Kidney capillary endothelial cell (primary cell): ENCODE data around the gene CFAP53.
"Not testable (repeated sequence)": the region's sequence is repeated elsewhere in the genome, so short reads cannot be mapped to it uniquely, and the experiment has no call there.

ENCODE experiments used
- DNase-seq: peaks from one replicate; pipeline ENCODE4 v3.0.0-alpha.2; 2018; ENCODE audit warnings: low spot score

The CFAP53 gene, protein sequence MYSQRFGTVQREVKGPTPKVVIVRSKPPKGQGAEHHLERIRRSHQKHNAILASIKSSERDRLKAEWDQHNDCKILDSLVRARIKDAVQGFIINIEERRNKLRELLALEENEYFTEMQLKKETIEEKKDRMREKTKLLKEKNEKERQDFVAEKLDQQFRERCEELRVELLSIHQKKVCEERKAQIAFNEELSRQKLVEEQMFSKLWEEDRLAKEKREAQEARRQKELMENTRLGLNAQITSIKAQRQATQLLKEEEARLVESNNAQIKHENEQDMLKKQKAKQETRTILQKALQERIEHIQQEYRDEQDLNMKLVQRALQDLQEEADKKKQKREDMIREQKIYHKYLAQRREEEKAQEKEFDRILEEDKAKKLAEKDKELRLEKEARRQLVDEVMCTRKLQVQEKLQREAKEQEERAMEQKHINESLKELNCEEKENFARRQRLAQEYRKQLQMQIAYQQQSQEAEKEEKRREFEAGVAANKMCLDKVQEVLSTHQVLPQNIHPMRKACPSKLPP

GRCh38 chr18:50266248-50266704, at the start of gene CFAP53:
TSS of gene CFAP53 (minus strand) at chr18:50266495. CDS start at chr18:50266404, 91 bp downstream.
- peak; percentile 89 for DNase-seq

GRCh38 chr18:50315100-50315871, 49.0 kb upstream of the CFAP53 start:
- no peak for DNase-seq

DNA sequence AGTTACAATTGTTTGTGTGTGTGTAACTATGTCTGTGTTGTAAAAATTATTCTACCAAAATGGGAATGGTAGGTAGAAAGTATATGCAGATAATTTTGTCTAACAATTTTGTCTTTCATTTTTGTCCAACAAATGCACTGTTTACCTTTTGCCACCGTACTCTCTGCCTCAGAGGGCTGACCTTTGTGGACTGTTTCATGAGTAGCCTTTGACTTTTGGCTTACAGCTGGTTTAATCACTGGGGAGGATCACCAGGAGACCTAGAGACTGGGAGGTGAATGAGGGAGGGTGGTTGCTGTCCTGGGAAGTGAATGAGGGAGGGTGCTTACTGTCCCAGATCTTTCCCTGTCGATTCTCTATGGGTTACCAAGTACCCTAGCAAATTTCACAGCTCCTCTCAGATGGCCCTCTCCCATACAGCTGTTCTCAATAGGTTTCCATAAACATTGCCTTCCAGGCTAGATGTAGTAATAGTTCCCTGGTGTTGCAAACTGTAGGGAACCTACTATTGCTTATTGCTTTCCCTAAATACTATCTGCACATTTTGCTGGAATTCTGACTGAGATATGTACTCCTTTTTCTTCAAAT, 47.7 kb upstream of the CFAP53 start:
- no peak for DNase-seq

GRCh38 chr18:50313031-50313607, 46.8 kb upstream of the CFAP53 start:
- no peak for DNase-seq

- no peak for DNase-seq
Observed at GRCh38 chr18:50312296-50313030, 46.2 kb upstream of the CFAP53 start.

- no peak for DNase-seq
Observed at GRCh38 chr18:50311650-50312049, 45.4 kb upstream of the CFAP53 start.

- DNase-seq = no peak
Observed at GRCh38 chr18:50310080-50310479, 43.8 kb upstream of the CFAP53 start.

DNA sequence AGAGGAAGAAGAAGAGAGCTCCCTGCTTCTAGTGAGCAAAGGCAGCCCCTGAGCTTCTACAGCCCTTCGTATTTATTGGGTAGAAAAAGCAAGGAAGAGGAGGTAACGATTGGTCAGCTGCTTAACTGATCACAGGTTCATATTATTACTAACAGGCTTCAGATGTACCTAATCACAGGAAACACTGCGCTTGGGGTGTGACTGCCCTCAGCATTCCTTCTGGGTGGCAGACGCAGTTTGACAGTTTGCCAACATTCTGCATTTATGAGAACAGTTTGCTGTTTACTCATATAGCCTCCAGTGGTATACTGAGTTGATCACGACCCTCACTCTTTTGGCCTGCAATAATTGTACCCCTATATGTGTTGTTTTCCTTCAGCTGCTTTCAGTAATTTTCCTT, 42.6 kb upstream of the CFAP53 start:
- DNase-seq = not testable (repeated sequence)

DNA sequence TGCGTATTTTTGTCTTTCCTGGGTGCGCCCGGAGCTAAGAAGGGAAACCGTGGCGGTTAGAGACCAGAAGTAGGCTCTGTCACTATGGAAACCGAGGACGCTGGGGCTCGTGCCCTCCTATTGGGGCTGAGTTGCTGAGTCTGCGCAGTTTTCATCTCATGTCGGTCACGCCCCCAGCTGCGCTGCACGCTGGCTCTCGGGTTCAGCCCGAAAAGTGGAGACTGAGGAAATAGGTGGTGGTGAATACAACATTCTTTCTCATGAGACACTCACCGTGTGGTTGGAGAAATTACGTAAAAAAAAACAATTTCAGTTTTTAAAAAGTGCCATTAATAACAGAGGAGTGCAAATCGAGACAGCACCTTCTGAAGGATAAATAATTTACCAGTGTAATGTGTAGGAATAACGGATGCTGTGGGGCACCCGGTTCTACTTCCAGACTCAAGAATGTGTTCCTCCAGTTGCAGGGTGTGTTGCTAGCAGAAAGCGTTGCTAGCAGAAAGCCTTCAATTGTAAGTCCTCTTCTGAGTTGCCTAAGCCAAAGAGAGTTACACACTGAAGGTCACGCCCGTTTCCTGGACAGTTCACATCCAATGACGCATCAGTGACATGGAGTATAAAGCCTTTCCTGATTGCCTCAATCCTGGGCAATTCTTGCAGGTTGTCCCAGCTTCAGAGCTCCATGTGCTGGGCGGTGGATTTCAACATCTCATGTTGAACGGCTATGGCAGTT, 41.6 kb upstream of the CFAP53 start:
- peak; percentile 71 for DNase-seq

DNA sequence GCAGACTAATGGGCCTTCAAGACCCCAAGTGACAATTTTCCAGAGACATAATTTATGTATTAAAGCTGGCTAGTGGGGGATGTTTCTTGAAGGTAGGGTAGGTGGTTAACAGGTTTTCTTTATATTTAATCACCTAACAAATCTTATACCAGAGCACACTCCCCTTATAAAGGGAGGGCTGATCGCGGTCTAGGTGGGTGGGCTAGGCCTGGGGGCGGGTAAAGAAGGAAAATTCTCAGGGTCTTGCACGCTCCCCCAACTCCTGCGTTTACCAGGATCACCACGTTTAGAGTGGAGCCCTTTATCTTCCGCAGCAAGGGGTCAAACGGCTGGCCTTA, 41.1 kb upstream of the CFAP53 start:
- DNase-seq = no peak

DNA sequence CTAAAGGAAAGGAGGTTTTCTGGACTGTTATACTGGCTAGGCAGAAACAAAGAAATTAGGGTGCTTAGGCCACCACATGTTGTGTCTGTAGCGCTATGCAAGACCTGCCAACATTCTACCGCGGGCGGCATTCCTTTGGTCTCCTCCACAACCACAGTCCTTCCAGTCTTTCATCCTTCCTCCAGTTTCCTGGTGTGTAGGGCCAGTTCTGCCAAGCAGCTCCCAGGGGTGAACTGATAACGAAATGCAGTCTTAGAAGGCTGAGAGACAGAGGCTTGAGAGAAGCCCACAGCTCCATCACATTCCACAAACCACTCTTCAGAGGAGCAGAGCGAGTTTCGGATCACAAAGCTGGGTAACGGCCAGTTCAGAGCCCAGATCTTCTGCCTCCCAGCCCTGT, 40.6 kb upstream of the CFAP53 start:
- no peak for DNase-seq

DNA sequence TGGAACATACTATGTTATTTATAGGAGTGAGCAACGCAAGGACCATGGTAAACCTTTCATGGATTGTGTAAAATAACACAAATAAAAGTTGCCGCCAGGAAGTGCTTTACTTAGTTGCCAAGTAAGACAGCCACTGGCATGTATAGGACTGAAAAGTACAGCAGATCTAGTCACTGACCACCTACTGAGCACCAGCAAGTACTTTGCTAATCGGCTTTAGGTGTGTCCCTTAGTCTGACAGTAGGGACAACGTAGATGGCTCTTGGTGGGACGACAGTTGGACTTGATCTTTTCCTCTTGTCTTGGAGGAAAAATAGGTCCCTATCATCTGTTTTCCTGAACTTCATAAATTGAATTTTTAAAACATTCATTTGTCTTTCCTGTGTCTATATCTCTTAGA, 34.8 kb upstream of the CFAP53 start:
- DNase-seq = no peak

DNA sequence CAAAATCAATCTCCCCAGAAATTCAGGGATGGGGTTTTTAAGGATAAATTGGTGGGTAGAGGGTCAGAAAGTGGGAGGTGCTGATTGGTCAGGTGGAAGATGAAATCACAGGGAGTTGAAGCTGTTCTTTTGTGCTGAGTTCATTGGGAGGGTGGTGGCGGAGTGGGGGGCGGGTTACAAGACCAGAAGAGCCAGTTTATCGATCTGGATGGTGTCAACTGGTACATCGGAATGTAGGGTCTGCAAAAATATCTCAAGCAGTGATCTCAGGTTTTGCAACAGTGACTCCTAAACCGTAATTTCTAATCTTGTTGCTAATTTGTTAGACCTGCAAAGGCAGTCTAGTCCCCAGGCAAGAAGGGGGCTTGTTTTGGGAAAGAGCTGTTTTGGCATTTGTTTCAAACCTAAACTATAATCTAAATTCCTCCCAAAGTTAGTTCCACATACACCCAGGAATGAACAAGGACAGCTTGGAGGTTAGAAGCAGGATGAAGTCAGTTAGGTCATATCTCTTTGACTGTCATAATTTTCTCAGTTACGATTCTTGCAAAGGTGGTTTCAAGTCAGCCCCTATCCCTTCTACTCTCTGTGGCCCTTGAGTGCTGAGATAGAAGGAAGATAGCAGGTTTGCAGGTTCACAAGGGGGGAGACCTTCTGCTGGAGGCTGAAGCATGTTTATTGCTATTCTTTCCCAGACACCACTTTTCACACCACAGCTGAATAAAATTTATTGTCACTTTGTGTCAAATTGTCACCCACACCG, 33.5 kb upstream of the CFAP53 start:
- DNase-seq = no peak

GRCh38 chr18:50298443-50299284, 32.4 kb upstream of the CFAP53 start:
- no peak for DNase-seq

GRCh38 chr18:50297621-50298442, 31.5 kb upstream of the CFAP53 start:
- peak; percentile 36 for DNase-seq

- no peak for DNase-seq
Observed at GRCh38 chr18:50293039-50293438, 26.7 kb upstream of the CFAP53 start.

- DNase-seq = no peak
Observed at GRCh38 chr18:50289108-50289443, 22.8 kb upstream of the CFAP53 start.

GRCh38 chr18:50288348-50289107, 22.2 kb upstream of the CFAP53 start:
- DNase-seq = not testable (repeated sequence)
